ENCODE measurements around the gene GDPD5.

DNA sequence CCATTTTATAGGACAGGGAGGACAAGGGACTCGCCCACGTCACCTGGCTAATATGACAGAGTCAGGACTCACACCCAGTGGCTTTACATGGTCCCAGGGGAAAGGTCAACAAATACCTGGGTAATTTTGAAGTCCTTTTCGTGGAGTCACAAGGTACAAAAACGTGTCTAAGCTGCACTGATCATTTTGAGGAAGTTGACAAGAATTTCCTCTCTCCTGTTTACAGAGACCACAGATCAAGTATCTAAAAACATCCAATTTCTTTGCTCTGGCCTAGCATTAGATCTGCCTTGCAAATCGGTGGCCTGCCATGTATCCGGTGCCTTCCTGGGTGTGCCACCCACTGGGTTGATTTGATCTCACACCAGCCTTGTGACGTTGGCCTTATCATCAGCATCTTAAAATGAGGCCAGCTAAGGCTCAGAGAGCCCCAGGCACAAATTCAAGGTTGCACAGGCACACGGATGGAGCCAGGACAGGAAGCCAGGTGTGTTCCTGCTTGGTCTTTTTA is 17.6 kb downstream of the GDPD5 start:
- no peak for TF ChIP-seq EP300 (IDR thresholded peaks at IDR 0.05; ENCODE audit: borderline replicate concordance in 1 of 2, control insufficient read depth in 1 of 2, low read depth in 2 of 2, low read length in 2 of 2)
- TF ChIP-seq, protein P1, sequence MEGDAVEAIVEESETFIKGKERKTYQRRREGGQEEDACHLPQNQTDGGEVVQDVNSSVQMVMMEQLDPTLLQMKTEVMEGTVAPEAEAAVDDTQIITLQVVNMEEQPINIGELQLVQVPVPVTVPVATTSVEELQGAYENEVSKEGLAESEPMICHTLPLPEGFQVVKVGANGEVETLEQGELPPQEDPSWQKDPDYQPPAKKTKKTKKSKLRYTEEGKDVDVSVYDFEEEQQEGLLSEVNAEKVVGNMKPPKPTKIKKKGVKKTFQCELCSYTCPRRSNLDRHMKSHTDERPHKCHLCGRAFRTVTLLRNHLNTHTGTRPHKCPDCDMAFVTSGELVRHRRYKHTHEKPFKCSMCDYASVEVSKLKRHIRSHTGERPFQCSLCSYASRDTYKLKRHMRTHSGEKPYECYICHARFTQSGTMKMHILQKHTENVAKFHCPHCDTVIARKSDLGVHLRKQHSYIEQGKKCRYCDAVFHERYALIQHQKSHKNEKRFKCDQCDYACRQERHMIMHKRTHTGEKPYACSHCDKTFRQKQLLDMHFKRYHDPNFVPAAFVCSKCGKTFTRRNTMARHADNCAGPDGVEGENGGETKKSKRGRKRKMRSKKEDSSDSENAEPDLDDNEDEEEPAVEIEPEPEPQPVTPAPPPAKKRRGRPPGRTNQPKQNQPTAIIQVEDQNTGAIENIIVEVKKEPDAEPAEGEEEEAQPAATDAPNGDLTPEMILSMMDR (IDR thresholded peaks at IDR 0.05 in 2 of 3, conservative IDR thresholded peaks at IDR 0.05 in 1 of 3; ENCODE audit: control insufficient read depth in 2 of 3, extremely low read depth in 1 of 3, insufficient read depth in 1 of 3, low read depth in 3 of 3, low read length in 3 of 3) = no peak
- TF ChIP-seq SP1 (IDR thresholded peaks at IDR 0.05; ENCODE audit: low read depth, low read length) = no peak
- no peak for TF ChIP-seq RFX5 (IDR thresholded peaks at IDR 0.05; ENCODE audit: low read depth, low read length)
- TF ChIP-seq WRNIP1 (IDR thresholded peaks at IDR 0.05; ENCODE audit: borderline replicate concordance, low read depth, low read length) = no peak
- TF ChIP-seq MXI1 (IDR thresholded peaks at IDR 0.05; ENCODE audit: low read depth, low read length) = no peak
- TF ChIP-seq POLR2A (IDR thresholded peaks at IDR 0.05; ENCODE audit: low read depth, low read length) = no peak
- TF ChIP-seq ASH2L (IDR thresholded peaks at IDR 0.05; ENCODE audit: borderline replicate concordance, low read depth) = no peak
- TF ChIP-seq, protein P2, sequence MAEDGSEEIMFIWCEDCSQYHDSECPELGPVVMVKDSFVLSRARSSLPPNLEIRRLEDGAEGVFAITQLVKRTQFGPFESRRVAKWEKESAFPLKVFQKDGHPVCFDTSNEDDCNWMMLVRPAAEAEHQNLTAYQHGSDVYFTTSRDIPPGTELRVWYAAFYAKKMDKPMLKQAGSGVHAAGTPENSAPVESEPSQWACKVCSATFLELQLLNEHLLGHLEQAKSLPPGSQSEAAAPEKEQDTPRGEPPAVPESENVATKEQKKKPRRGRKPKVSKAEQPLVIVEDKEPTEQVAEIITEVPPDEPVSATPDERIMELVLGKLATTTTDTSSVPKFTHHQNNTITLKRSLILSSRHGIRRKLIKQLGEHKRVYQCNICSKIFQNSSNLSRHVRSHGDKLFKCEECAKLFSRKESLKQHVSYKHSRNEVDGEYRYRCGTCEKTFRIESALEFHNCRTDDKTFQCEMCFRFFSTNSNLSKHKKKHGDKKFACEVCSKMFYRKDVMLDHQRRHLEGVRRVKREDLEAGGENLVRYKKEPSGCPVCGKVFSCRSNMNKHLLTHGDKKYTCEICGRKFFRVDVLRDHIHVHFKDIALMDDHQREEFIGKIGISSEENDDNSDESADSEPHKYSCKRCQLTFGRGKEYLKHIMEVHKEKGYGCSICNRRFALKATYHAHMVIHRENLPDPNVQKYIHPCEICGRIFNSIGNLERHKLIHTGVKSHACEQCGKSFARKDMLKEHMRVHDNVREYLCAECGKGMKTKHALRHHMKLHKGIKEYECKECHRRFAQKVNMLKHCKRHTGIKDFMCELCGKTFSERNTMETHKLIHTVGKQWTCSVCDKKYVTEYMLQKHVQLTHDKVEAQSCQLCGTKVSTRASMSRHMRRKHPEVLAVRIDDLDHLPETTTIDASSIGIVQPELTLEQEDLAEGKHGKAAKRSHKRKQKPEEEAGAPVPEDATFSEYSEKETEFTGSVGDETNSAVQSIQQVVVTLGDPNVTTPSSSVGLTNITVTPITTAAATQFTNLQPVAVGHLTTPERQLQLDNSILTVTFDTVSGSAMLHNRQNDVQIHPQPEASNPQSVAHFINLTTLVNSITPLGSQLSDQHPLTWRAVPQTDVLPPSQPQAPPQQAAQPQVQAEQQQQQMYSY (CRISPR knock-in tag; IDR thresholded peaks at IDR 0.05) = no peak
- TF ChIP-seq POLR2AphosphoS2 (IDR thresholded peaks at IDR 0.05; ENCODE audit: low read depth, low read length) = no peak
- no peak for TF ChIP-seq POLR2AphosphoS5 (IDR thresholded peaks at IDR 0.05; ENCODE audit: low read length)
